ENCODE results near the gene GPR83.
"Not testable (repeated sequence)": the region's sequence is repeated elsewhere in the genome, so short reads cannot be mapped to it uniquely, and the experiment has no call there.

The GPR83 gene

DNA sequence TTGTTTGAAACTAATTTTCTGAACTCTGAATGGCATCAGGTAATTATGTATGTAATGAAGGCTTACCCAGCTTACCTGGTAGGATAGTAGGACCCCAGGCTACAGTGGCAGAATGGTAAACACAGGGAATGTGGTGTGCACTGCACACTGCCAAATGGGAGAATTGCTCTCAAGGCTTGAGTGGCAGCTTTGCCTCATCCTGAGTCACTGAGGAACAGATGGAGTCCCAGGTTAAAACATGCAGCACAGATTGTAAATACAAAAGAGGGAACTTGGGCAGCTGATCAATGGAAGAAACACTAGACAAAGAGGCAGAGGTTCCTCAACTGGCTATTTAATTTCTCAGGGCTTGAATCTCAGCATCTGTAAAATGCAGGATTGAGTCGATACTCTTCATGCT lies 24.4 kb downstream of the GPR83 start:
- DNase-seq (ENCODE audit: low read depth in 1 of 2, low spot score in 1 of 2), result no peak

DNA sequence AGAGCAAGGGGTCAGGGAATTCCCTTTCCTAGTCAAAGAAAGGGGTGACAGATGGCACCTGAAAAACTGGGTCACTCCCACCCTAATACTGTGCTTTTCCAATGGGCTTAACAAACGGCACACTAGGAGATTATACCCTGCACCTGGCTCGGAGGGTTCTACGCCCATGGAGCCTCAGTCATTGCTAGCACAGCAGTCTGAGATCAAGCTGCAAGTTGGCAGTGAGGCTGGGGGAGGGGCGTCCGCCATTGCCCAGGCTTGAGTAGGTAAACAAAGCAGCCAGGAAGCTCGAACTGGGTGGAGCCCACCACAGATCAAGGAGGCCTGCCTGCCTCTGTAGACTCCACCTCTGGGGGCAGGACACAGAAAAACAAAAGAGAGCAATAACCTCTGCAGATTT lies 30.6 kb downstream of the GPR83 start:
- DNase-seq (ENCODE audit: low read depth in 1 of 2, low spot score in 1 of 2), result not testable (repeated sequence)

DNA sequence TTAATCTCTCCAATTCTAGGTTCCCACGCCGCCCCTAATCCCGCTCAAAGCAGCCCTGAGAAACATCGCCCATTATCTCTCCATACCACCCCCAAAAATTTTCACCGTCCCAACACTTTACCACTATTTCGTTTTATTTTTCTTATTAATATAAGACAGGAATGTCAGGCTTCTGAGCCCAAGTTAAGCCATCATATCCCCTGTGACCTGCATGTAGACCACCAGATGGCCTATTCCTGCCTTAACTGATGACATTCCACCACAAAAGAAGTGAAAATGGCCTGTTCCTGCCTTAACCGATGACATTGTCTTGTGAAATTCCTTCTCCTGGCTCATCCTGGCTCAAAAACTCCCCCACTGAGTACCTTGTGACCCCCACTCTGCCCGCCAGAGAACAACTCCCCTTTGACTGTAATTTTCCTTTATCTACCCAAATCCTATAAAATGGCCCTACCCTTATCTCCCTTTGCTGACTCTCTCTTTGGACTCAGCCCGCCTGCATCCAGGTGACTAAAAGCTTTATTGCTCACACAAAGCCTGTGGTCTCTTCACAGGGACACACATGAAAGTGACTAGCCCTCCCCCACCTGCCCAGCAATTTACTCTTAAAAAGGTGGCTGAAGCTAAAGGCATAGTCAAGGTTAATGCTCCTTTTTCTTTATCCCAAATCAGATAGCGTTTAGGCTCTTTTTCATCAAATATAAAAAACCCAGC lies 50.2 kb downstream of the GPR83 start:
- not testable (repeated sequence) for DNase-seq (ENCODE audit: low read depth in 1 of 2, low spot score in 1 of 2)

DNA sequence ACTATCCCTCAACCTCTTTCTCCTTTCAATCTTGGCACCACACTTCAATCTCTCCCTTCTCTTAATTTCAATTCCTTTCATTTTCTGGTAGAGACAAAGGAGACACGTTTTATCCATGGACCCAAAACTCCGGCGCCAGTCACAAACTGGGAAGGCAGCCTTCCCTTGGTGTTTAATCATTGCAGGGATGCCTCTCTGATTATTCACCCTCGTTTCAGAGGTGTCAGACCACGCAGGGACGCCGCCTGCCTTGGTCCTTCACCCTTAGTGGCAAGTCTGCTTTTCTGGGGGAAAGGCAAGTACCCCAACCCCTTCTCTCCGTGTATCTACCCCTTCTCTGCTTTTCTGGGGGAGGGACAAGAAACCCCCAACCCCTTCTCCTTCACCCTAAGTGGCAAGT lies 54.9 kb downstream of the GPR83 start:
- not testable (repeated sequence) for DNase-seq (ENCODE audit: low read depth in 1 of 2, low spot score in 1 of 2)

DNA sequence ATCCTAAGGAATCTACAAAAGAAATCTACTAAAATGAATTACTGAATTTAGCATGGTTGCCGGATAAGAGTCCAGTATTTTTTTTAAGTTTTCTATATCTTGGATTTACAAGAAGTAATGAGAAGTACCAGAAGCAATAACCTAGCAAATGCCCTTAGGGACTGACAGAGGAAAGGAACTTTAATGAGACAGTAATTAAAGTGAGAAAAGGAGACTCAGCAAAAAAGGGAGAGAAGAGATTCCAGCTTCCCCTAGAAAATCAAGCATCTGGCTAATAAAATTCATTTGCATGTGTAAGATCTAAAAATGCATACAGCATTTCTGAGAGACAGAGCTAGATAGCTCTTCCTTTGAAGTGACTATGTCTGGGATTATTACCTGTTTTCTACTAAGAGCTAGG lies 57.7 kb downstream of the GPR83 start:
- no peak for DNase-seq (ENCODE audit: low read depth in 1 of 2, low spot score in 1 of 2)

DNA sequence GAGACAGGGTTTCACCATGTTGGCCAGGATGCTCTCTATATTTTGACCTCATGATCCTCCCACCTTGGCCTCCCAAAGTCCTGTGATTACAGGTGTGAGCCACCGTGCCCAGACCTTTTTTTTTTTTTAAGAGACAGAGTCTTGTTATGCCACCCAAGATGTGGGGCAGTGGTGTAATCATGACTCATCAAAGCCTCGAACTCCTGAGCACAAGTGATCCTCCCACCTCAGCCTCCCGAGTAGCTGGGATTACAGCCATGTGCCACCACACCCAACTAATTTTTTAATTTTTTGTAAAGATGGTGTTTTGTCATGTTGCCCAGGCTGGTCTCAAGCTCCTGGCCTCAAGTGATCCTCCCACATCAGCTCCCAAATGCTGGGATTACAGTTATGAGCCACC lies 59.0 kb downstream of the GPR83 start:
- DNase-seq (ENCODE audit: low read depth in 1 of 2, low spot score in 1 of 2), result no peak

DNA sequence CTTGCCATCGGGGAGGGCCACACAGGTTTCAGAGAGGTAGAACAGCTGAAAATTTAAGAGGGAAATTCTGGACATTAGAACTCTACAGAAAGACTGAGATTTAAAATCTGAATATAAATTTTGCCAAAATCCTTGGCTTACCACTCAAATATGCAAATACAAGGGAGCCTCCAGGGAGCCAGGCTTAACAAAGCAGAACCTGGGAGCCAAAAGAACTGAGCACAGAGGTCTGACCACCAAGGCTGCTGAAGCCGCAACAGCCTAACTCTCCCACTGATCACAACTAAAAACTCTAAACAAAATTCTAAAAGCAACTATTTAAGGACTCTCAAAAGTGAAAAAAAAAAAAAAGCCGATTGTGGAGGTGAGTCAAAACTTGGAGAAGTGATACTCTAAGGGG lies 62.6 kb downstream of the GPR83 start:
- no peak for DNase-seq (ENCODE audit: low read depth in 1 of 2, low spot score in 1 of 2)

DNA sequence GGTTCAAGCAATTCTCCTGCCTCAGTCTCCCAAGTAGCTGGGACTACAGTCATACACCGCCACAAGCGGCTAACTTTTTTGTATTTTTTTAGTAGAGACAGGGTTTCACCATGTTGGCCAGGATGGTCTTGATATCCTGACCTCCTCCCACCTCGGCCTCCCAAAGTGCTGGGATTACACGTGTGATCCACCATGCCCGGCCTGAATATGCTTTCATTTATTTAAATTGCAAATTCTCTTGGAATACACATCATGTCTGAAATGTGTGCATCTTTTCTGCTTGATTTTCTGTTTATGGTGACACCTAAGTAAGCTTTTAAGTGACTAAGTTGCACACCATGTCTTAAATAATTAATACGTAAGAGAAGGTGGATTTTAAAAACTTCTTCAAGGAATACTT lies 65.2 kb downstream of the GPR83 start:
- no peak for DNase-seq (ENCODE audit: low read depth in 1 of 2, low spot score in 1 of 2)

DNA sequence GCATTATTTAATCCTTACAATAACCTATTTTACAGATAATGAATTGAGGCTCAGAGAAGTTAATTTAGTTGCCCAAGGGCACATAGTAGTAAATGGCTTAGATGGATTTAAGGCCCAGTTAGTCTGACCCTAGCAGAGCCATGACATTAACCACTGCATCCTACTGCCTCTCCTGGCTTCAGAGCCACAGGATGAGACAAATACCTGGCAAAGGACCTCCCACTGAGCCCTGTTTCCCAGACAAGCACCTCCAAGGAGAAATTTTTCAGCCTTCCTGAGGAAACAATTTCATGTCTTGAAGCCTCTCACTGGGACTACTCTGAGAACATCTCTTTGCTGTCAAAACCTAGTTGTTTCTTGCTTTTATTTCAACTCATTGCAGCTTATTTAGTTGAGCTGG lies 68.4 kb downstream of the GPR83 start:
- DNase-seq (ENCODE audit: low read depth in 1 of 2, low spot score in 1 of 2), result no peak

DNA sequence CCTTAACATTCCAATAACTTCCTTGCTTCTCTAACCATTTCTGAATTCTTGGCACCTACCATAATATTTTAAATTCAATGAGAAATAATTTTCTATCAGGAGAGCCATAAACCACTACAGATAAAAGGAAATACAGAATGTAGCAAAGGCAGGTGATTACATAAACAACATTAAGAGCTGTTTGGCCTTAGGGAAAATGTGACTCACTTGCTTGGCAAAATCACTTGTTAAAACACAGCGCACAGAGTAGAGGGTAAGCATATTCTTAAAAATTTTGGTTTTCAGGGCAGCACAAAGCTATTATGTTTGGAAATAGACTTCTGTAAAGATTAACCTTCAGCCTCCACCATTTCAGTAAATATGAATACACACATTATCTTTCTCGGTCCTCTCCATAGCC lies 70.4 kb downstream of the GPR83 start:
- no peak for DNase-seq (ENCODE audit: low read depth in 1 of 2, low spot score in 1 of 2)

DNA sequence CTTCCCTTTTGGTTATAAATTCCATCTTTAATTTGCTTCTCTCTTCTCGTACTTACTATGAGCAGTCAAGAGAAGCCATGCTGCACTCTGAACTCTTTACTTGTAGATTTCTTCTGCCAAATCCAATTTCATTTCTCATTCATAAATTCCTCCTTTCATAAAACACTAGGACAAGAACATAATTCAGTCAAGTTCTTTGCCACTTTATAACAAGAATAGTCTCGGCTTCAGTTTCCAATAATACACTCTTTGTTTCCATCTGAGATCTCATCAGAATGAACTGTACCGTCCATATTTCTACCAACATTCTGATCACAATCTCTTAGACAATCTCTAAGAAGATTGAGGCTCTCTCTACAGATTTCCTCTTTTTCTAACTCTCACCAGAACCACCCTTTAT lies 71.7 kb downstream of the GPR83 start:
- DNase-seq (ENCODE audit: low read depth in 1 of 2, low spot score in 1 of 2), result no peak

DNA sequence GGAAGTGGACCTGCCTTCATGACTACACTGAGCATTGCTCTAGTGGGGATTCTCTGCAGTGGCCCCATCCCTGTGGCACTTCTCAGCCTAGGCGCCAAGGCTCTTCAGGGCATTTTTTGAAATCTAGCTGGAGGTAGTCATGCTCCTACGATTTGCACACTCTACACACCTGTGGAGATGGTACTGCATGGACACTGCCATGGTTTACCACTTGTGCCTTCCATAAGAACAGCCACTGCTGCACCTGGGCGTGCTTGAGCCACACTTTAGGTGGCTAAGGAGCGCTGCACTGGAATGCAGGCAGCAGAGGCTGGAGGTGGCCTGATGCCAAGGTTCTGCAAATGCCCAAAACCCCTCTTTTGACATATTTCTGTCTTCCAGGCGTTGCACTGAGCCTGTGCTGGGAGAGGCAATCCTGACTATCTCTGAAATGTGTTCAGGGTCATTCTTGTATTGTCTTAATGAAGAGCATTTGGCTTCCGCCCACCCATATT lies 72.6 kb downstream of the GPR83 start:
- no peak for DNase-seq (ENCODE audit: low read depth in 1 of 2, low spot score in 1 of 2)

All from activated CD4-positive, alpha-beta T cell treated with anti-CD3 and anti-CD28 coated beads, Interleukin-2, amount 50 U/mL, for 24 hours (primary cell).